ENCODE results near the gene PDE3B. TPM values are rescaled to one million over a fixed set of nuclear protein-coding genes. Genes with fewer than 3 reads are reported as not detected.

Gene PDE3B
- total RNA-seq, 4 donors from 2014 or later = 14.0 to 30.5 (median 18.0) TPM

DNA sequence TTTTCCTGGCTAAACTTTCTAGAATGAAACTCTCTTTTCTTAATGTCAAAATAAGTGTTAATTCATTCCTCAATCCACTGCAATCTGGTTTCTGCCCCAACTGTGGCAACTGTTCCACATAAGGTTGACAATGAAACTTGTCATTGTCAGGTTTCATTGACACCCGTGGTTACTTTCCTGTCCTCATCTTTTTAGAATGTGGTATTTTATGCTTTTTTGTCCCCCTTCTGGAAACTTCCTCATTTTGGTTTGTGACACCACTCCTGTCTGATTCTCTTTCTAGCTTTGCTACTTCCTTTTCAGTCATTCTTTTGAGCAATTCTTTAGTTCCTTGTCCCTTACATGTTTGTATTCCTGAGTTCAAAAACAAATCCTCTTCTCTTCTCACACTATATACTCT lies 7.5 kb upstream of the PDE3B start:
- Histone ChIP-seq H3K9me3 (no peaks in the 10 kb centered on the region), H3K27ac (no peak overlapping the region), H3K36me3 (no peaks in the 10 kb centered on the region), H3K4me1 (peaks cover 0 to 6% (median 0%) of the 10 kb centered on the region in 4 donors), H3K4me3 (no peak overlapping the region), H3K27me3 (no peaks in the 10 kb centered on the region)
- no peak for TF ChIP-seq CTCF (IDR thresholded peaks at IDR 0.05)
- no peak for TF ChIP-seq POLR2A (IDR thresholded peaks at IDR 0.05)
- DNase-seq = no peak

- no peaks in the 10 kb centered on the region for H3K27me3 ChIP-seq
- TF ChIP-seq CTCF (IDR thresholded peaks at IDR 0.05) (no peak), POLR2A (IDR thresholded peaks at IDR 0.05) (no peak)
- H3K4me1 ChIP-seq = peaks cover 0 to 8% (median 1%) of the 10 kb centered on the region in 4 donors
- no peak overlapping the region for H3K27ac ChIP-seq
- H3K36me3 ChIP-seq = no peaks in the 10 kb centered on the region
- H3K9me3 ChIP-seq = no peaks in the 10 kb centered on the region
- DNase-seq = no peak
- no peak overlapping the region for H3K4me3 ChIP-seq
These were observed 5.7 kb upstream of the PDE3B start for GRCh38 chr11:14637868-14638409.

- TF ChIP-seq CTCF (IDR thresholded peaks at IDR 0.05) = no peak
- no peak for TF ChIP-seq POLR2A (IDR thresholded peaks at IDR 0.05)
- no peak for DNase-seq
- Histone ChIP-seq H3K27me3 (no peaks in the 10 kb centered on the region), H3K27ac (no peak overlapping the region), H3K4me3 (no peak overlapping the region), H3K36me3 (no peaks in the 10 kb centered on the region), H3K4me1 (peaks cover 0 to 10% (median 3%) of the 10 kb centered on the region in 4 donors), H3K9me3 (no peaks in the 10 kb centered on the region)
These were observed 5.0 kb upstream of the PDE3B start for GRCh38 chr11:14638561-14638960.

DNA sequence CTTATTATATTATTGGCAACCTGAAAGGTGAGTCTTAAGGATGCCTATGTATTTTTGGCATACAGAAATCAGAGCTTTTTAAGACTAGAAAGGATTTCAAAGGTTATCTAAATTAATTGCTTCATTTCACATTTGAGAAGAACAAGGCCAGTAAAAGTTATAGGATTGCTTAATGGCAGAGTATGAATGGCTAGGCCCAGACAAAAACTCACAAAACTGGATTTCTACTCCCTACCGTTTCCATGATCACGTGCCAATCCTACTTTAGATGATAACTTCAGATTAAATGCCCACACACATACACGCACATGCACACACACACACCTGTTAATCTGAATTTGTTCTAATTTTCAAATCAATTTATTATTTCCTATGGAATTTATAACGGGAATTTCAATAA lies 1.8 kb upstream of the PDE3B start:
- Histone ChIP-seq H3K9me3 (no peaks in the 10 kb centered on the region), H3K36me3 (no peaks in the 10 kb centered on the region), H3K4me1 (peaks cover 0 to 6% (median 2%) of the 10 kb centered on the region in 4 donors), H3K27ac (no peak overlapping the region), H3K4me3 (no peak overlapping the region), H3K27me3 (no peaks in the 10 kb centered on the region)
- TF ChIP-seq CTCF (IDR thresholded peaks at IDR 0.05) (no peak), POLR2A (IDR thresholded peaks at IDR 0.05) (no peak)
- DNase-seq = no peak

DNA sequence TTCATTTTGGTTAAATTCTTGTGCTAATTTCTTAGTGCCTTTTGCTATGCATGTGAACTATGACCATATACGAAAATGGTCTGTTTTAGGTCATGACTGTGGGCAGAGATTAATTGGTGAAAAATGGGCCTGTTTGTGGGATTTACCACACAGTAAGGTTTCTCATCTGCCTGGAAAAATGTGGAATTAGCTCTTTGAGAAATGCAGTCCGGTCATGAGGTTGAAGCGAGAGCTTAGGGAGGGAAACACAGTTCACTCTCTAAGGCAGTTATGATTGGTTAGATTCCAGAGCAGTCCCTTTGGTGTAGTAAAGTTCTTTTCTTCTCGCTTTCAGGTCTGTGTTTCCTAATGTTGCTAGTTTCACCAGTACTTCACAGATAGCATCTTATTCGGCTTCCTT lies 1.2 kb upstream of the PDE3B start:
- Histone ChIP-seq H3K9me3 (no peaks in the 10 kb centered on the region), H3K27ac (peak overlapping the region in 1 of 4 donors; percentile 86), H3K27me3 (no peaks in the 10 kb centered on the region), H3K36me3 (no peaks in the 10 kb centered on the region), H3K4me3 (peak overlapping the region in 2 of 4 donors; percentile 86 to 92), H3K4me1 (peaks cover 0 to 6% (median 2%) of the 10 kb centered on the region in 4 donors)
- no peak for TF ChIP-seq POLR2A (IDR thresholded peaks at IDR 0.05)
- TF ChIP-seq CTCF (IDR thresholded peaks at IDR 0.05) = no peak
- no peak for DNase-seq
